NOMO-1 treated with DMSO at 0.1 percent for 48 hours (cell line): ENCODE results near the gene CLEC9A.
"Not testable (repeated sequence)": the region's sequence is repeated elsewhere in the genome, so short reads cannot be mapped to it uniquely, and the experiment has no call there.

Experiments used
- DNase-seq: peaks from one replicate; lab custom pipeline; 2025; ENCODE audit not compliant: unreplicated experiment; lab: John Stamatoyannopoulos, UW

CLEC9A gene

GRCh38 chr12:10030446-10030845 lies at the start of gene CLEC9A:
CLEC9A (plus strand) TSS chr12:10030682; CDS start chr12:10052688, 22,006 bp downstream.
- DNase-seq, result peak; percentile 61

GRCh38 chr12:9991876-9992275 lies 38.6 kb upstream of the CLEC9A start:
- peak; percentile 47 for DNase-seq

- DNase-seq, result peak; percentile 64
These were observed 38.2 kb upstream of the CLEC9A start for GRCh38 chr12:9992296-9992695.

GRCh38 chr12:9999016-9999415 lies 31.5 kb upstream of the CLEC9A start, which contains the start of gene CLEC1B:
CLEC1B (minus strand) TSS chr12:9999121; CDS start chr12:9999100, 21 bp downstream.
- DNase-seq, result no peak

- no peak for DNase-seq
These were observed 29.2 kb upstream of the CLEC9A start for GRCh38 chr12:10001171-10001776.

- DNase-seq, result no peak
These were observed 17.7 kb upstream of the CLEC9A start for GRCh38 chr12:10012630-10013330.

GRCh38 chr12:10015450-10015849 lies 15.0 kb upstream of the CLEC9A start:
- no peak for DNase-seq

- peak; percentile 28 for DNase-seq
These were observed 13.6 kb upstream of the CLEC9A start for GRCh38 chr12:10016881-10017280.

GRCh38 chr12:10018386-10018785 lies 12.1 kb upstream of the CLEC9A start:
- DNase-seq, result peak; percentile 27

GRCh38 chr12:10021342-10021741 lies 9.1 kb upstream of the CLEC9A start:
- no peak for DNase-seq

- no peak for DNase-seq
These were observed 5.2 kb upstream of the CLEC9A start for GRCh38 chr12:10025236-10025635.

- not testable (repeated sequence) for DNase-seq
These were observed 3.8 kb upstream of the CLEC9A start for GRCh38 chr12:10026666-10027065.

- no peak for DNase-seq
These were observed 3.2 kb upstream of the CLEC9A start for GRCh38 chr12:10027311-10027710.

GRCh38 chr12:10027721-10028120 lies 2.8 kb upstream of the CLEC9A start:
- peak; percentile 88 for DNase-seq

- peak; percentile 26 for DNase-seq
These were observed 839 bp downstream of the CLEC9A start for GRCh38 chr12:10031321-10031720.

- peak; percentile 26 for DNase-seq
These were observed 1.3 kb downstream of the CLEC9A start for GRCh38 chr12:10031771-10032175.

GRCh38 chr12:10033783-10034545 lies 3.5 kb downstream of the CLEC9A start:
- peak; percentile 40 for DNase-seq

GRCh38 chr12:10042167-10042566 lies 11.7 kb downstream of the CLEC9A start:
- no peak for DNase-seq

GRCh38 chr12:10048526-10048925 lies 18.0 kb downstream of the CLEC9A start:
- peak; percentile 43 for DNase-seq

GRCh38 chr12:10052193-10052913 lies 21.9 kb downstream of the CLEC9A start:
- peak; percentile 2 for DNase-seq

GRCh38 chr12:10058387-10058786 lies 27.9 kb downstream of the CLEC9A start:
- DNase-seq, result no peak
